ENCODE results near the gene DNAJA2. TPM values are rescaled to one million over a fixed set of nuclear protein-coding genes. Genes with fewer than 3 reads are reported as not detected.

Gene DNAJA2
- total and polyA plus RNA-seq, 2 of the 8 experiments (the other 6 are each of a cell fraction or from before 2014, with no cell fraction given): 9.4 to 93.8 TPM

DNA sequence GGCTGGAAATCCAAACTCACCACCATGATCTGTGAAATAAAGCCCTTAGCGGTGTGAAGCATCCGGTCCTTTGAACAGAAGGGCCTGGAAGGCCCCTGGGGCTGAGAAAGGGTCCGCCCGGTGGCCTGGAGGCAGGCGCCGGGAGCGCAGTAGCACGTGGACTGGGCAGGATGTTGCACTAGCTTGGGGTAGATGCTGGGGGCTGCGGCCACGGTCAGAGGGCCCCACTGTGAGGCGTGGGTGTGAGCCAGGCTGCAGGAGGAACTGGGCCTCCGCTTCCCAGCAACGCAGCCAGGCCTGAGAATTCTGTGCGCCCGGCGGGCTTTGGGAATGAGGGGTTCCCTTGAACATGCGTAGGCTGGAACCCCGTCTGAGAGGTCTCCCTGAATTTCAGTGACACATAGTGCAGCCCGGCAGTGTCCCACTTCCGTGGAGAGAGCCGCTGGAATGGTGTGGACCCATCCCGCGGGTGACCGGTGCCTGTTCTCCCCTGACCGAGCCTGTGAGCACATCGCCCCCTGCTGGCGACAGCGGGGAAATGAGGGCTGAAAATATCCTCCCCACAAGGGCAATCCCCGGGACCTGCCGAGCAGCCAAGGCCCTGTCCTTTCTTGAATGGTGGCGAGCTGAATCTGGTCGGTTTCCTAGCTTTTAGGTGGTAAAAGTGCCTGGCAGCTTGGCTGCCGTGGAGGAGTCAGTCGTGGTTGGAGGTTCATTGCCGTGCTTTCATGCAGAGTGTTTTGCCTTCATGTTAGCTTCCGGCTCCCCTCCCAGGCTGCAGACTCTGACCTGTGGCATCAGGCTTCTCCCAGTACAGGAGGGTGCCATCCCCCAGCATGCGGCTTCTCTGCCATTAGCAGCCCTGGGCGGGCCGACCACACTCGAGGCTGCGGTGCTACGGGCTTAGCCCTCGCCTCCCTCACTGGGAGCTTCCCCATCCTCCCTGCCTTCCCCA, 43.8 kb downstream of the DNAJA2 start (continued):
- TF ChIP-seq SAP30 (IDR thresholded peaks at IDR 0.05; ENCODE audit: insufficient read depth, insufficient replicate concordance, low read length): no peak
- no peak for TF ChIP-seq CTBP2 (IDR thresholded peaks at IDR 0.05; ENCODE audit: borderline replicate concordance, insufficient read depth, insufficient read length, low read length)
- TF ChIP-seq JUND (IDR thresholded peaks at IDR 0.05; ENCODE audit: low read length): no peak

Data from H1 (cell line).